Body of pancreas (tissue), 4 donors: ENCODE measurements around the gene QRFP. TPM values are rescaled to one million over a fixed set of nuclear protein-coding genes. Genes with fewer than 3 reads are reported as not detected.

Experiments
- ATAC-seq: fragments of 150-250 bp; one replicate; pipeline ENCODE4 v1.9.1; 2016
- DNase-seq, 4 donors: peaks; one replicate each; pipeline ENCODE4 v3.0.0-alpha.2; 2019
- H3K27ac ChIP-seq, 4 donors: fragments of 200-600 bp; sonication (generic); 1 replicate in 3 of 4; 2 replicates in 1 of 4; pipeline versions ENCODE4 v1.5.1 to v1.6.1; 2016 to 2019; ENCODE audit warnings: mild to moderate bottlenecking in 1 of 4, mixed read lengths in 1 of 4, moderate library complexity in 1 of 4
- H3K27me3 ChIP-seq, 2 donors: fragments of 200-600 bp; sonication (generic); one replicate each; pipeline ENCODE4 v1.6.0; 2016; ENCODE audit warnings: mild to moderate bottlenecking in 1 of 2
- H3K36me3 ChIP-seq, 2 donors: fragments of 200-600 bp; sonication (generic); replicated peaks in 1 of 2; 2 replicates each; pipeline ENCODE4 v1.5.1; 2016; ENCODE audit warnings: low read depth in 2 of 2; ENCODE audit not compliant: insufficient read depth in 1 of 2
- H3K4me1 ChIP-seq: fragments of 200-600 bp; sonication (generic); one replicate; pipeline ENCODE4 v1.6.0; 2016
- H3K4me3 ChIP-seq, 2 donors: fragments of 200-600 bp; sonication (generic); 1 replicate in 1 of 2; 2 replicates in 1 of 2; pipeline ENCODE4 v1.5.1; 2016 to 2019
- H3K9me3 ChIP-seq, 3 donors: fragments of 200-600 bp; sonication (generic); 1 replicate in 2 of 3; 2 replicates in 1 of 3; pipeline ENCODE4 v1.5.1; 2016
- POLR2A ChIP-seq, 3 donors: fragments of 450-650 bp; IDR thresholded peaks; one replicate each; pipeline ENCODE4 v1.6.1; 2016; ENCODE audit warnings: antibody characterized with exemption in 3 of 3, mild to moderate bottlenecking in 2 of 3
- WGBS, 2 donors: methylation state at CpG; one replicate each; pipeline ENCODE4 v1.1.5; 2017; 5-methylcytosine and 5-hydroxymethylcytosine counted together
- intact Hi-C: fragments of 100-400 bp; cut with DNase I; formaldehyde crosslinking; loops from one replicate; pipeline ENCODE4 v1.15.1; 2023
- total RNA-seq, 2 donors: library from RNA; depleted of rRNA; stranded (reverse); fragments of >200 nt; gene quantifications; one replicate each; pipeline ENCODE4 v1.1.0, GENCODE V29; 2016
- TF ChIP-seq, protein P1 (sequence below), 7 experiments: fragments of 450-650 bp in 4 of 7; fragments of 200-600 bp in 3 of 7; sonication (generic) in 3 of 7; IDR thresholded peaks; one replicate each; pipeline ENCODE4 v1.5.1; 2016 to 2019; ENCODE audit warnings: antibody characterized with exemption in 7 of 7

Gene QRFP
- total RNA-seq, 2 donors from 2014 or later = not detected

DNA sequence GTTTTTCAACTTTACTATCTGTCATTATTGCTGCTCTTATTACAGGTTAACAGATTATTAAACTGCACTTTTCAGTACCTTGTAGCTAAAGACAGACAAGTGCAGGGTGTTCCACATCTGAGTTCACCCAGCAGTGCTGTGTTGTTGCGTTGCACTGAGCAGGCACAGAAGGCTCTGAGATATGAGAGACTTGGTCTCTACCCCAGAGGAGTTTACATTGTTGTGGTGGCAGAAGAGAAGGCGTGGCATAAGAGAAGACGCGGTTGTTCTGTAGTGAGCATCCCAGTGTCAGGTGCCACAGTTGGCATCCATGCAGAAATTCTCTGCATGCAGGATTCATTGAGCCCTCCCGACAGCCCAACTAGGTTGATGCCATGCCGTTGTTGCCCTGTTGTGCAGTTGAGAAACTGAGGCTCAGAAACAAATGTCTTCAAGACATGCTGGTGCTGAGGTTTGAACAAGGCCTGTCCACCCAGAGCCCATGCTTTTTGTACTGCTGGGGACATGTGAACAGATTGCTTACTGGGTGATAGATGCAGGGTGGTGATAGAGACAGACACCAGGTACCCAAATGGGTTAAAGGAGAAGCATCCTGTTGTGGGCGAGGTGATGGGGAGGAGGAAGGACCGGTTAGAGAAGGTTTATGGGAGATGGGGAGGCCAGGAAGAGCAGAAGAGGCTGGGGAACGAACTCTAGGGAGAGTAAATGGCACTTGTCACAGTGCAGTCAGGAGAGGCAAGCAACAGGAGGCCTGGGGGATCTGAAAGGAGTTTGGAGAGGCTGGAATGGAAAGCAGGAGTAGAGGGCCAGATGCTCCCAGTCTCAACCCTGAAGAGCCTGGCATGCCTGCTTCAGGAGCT, 53.3 kb downstream of the QRFP start:
- DNase-seq (no peak), ATAC-seq (no peak)
- Histone ChIP-seq H3K27ac (no peak overlapping the region), H3K27me3 (no peaks in the 10 kb centered on the region), H3K9me3 (no peaks in the 10 kb centered on the region), H3K4me3 (no peak overlapping the region), H3K36me3 (no peaks in the 10 kb centered on the region), H3K4me1 (peaks cover 58% of the 10 kb centered on the region)
- TF ChIP-seq, protein P1, sequence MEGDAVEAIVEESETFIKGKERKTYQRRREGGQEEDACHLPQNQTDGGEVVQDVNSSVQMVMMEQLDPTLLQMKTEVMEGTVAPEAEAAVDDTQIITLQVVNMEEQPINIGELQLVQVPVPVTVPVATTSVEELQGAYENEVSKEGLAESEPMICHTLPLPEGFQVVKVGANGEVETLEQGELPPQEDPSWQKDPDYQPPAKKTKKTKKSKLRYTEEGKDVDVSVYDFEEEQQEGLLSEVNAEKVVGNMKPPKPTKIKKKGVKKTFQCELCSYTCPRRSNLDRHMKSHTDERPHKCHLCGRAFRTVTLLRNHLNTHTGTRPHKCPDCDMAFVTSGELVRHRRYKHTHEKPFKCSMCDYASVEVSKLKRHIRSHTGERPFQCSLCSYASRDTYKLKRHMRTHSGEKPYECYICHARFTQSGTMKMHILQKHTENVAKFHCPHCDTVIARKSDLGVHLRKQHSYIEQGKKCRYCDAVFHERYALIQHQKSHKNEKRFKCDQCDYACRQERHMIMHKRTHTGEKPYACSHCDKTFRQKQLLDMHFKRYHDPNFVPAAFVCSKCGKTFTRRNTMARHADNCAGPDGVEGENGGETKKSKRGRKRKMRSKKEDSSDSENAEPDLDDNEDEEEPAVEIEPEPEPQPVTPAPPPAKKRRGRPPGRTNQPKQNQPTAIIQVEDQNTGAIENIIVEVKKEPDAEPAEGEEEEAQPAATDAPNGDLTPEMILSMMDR (IDR thresholded peaks at IDR 0.05) = no peak
- TF ChIP-seq POLR2A (IDR thresholded peaks at IDR 0.05) = no peak
- intact Hi-C loops = no loop called here
- 86 to 88% methylated on average over 9 of the region's 9 CpGs for WGBS, 2 donors

Other genes starting within 250 kb of the QRFP start
- not detected for gene PRDM12, start 232.2 kb downstream of the QRFP start, total RNA-seq
- gene EXOSC2, start 203.0 kb downstream of the QRFP start, total RNA-seq = 10 to 100 TPM; 12.2 to 17.1 TPM
- gene ABL1, start 61.6 kb downstream of the QRFP start, total RNA-seq = 10 to 100 TPM; 23.3 to 29.0 TPM
- gene FIBCD1, start 42.4 kb upstream of the QRFP start, total RNA-seq = under 1 TPM in 1 of 2 donors, not detected in 1; 0.78 TPM
- 10 to 100 TPM in 1 of 2 donors, 1 to 10 TPM in 1; 3.9 to 16.8 TPM for gene LAMC3, start 112.4 kb upstream of the QRFP start, total RNA-seq
- 10 to 100 TPM in 1 of 2 donors, 1 to 10 TPM in 1; 4.9 to 11.5 TPM for gene AIF1L, start 199.7 kb upstream of the QRFP start, total RNA-seq
- gene NUP214, start 228.8 kb upstream of the QRFP start, total RNA-seq = 10 to 100 TPM; 24.7 to 29.6 TPM